Trophoblast cell (in vitro differentiated cells and primary cell): ENCODE measurements around the gene DCUN1D5.
"Not testable (repeated sequence)": the region's sequence is repeated elsewhere in the genome, so short reads cannot be mapped to it uniquely, and the experiment has no call there.

Source experiments
- DNase-seq, 2 donors: peaks; one replicate each; pipeline ENCODE4 v3.0.0-alpha.2; 2016
- H2AFZ ChIP-seq: 2 replicates; pipeline ENCODE4 v1.6.1; 2013; ENCODE audit warnings: low read length, moderate library complexity, mild to moderate bottlenecking; ENCODE audit not compliant: insufficient read depth, poor library complexity
- H2AK5ac ChIP-seq: 2 replicates; pipeline ENCODE4 v1.6.1; 2013; ENCODE audit warnings: mild to moderate bottlenecking, low read length
- H2BK120ac ChIP-seq: 2 replicates; pipeline ENCODE4 v1.6.1; 2013; ENCODE audit warnings: low read length, mild to moderate bottlenecking, moderate library complexity; ENCODE audit not compliant: insufficient read depth, poor library complexity
- H2BK12ac ChIP-seq: 2 replicates; pipeline ENCODE4 v1.6.1; 2013; ENCODE audit warnings: mild to moderate bottlenecking, low read length, moderate library complexity
- H2BK5ac ChIP-seq: 2 replicates; pipeline ENCODE4 v1.6.1; 2013; ENCODE audit warnings: low read length, low read depth, moderate library complexity, mild to moderate bottlenecking; ENCODE audit not compliant: poor library complexity
- H3K14ac ChIP-seq: 2 replicates; pipeline ENCODE4 v1.6.1; 2013; ENCODE audit warnings: mild to moderate bottlenecking, low read length
- H3K18ac ChIP-seq: 2 replicates; pipeline ENCODE4 v1.6.1; 2013; ENCODE audit warnings: mild to moderate bottlenecking, low read length
- H3K23ac ChIP-seq: 2 replicates; pipeline ENCODE4 v1.6.1; 2013; ENCODE audit warnings: low read length
- H3K27ac ChIP-seq: 2 replicates; pipeline ENCODE4 v1.5.1; 2013; ENCODE audit warnings: low read depth, mild to moderate bottlenecking, inconsistent platforms, low read length, moderate library complexity
- H3K27me3 ChIP-seq: 2 replicates; pipeline ENCODE4 v1.6.1; 2013; ENCODE audit warnings: inconsistent platforms, mild to moderate bottlenecking, low read length, moderate library complexity; ENCODE audit not compliant: insufficient read depth
- H3K36me3 ChIP-seq, 2 experiments: 1 replicate in 1 of 2; 2 replicates in 1 of 2; pipeline ENCODE4 v1.6.1; 2013; ENCODE audit warnings: low read length in 2 of 2, mild to moderate bottlenecking in 2 of 2, moderate library complexity in 1 of 2; ENCODE audit not compliant: insufficient read depth in 2 of 2, control insufficient read depth in 1 of 2
- H3K4ac ChIP-seq: 2 replicates; pipeline ENCODE4 v1.6.1; 2013; ENCODE audit warnings: low read depth, mild to moderate bottlenecking, low read length, moderate library complexity
- H3K4me1 ChIP-seq, 2 experiments: 1 replicate in 1 of 2; 2 replicates in 1 of 2; pipeline ENCODE4 v1.6.1; 2013; ENCODE audit warnings: low read length in 2 of 2, mild to moderate bottlenecking in 2 of 2, moderate library complexity in 1 of 2; ENCODE audit not compliant: insufficient read depth in 2 of 2, control insufficient read depth in 1 of 2
- H3K4me2 ChIP-seq: 2 replicates; pipeline ENCODE4 v1.6.1; 2013; ENCODE audit warnings: inconsistent platforms, mild to moderate bottlenecking, low read length, moderate library complexity
- H3K4me3 ChIP-seq: 2 replicates; pipeline ENCODE4 v1.5.1; 2013; ENCODE audit warnings: mild to moderate bottlenecking, low read depth, low read length, inconsistent platforms
- H3K79me1 ChIP-seq: one replicate; pipeline ENCODE4 v1.6.1; 2013; ENCODE audit warnings: low read length
- H3K79me2 ChIP-seq: 2 replicates; pipeline ENCODE4 v1.6.1; 2013; ENCODE audit warnings: low read length, mild to moderate bottlenecking; ENCODE audit not compliant: control insufficient read depth, insufficient read depth, poor library complexity
- H3K9ac ChIP-seq: 2 replicates; pipeline ENCODE4 v1.6.1; 2013; ENCODE audit warnings: mild to moderate bottlenecking, low read length
- H3K9me3 ChIP-seq: 2 replicates; pipeline ENCODE4 v1.6.1; 2013; ENCODE audit warnings: low read depth, mild to moderate bottlenecking, control low read depth, inconsistent platforms, low read length; ENCODE audit not compliant: insufficient read depth
- H4K12ac ChIP-seq: 2 replicates; pipeline ENCODE4 v1.6.1; 2013; ENCODE audit warnings: low read depth, mild to moderate bottlenecking, low read length, moderate library complexity
- H4K8ac ChIP-seq: 2 replicates; pipeline ENCODE4 v1.6.1; 2013; ENCODE audit warnings: low read depth, mild to moderate bottlenecking, low read length, moderate library complexity
- H4K91ac ChIP-seq: one replicate; pipeline ENCODE4 v1.6.1; 2013; ENCODE audit warnings: low read depth, mild to moderate bottlenecking, low read length, moderate library complexity
- WGBS: extraction: QIAGEN DNeasy Blood & Tissue Kit; methylation state at CpG from one replicate; pipeline ENCODE4 v1.1.7; 2013; ENCODE audit warnings: missing lambda C conversion rate; ENCODE audit not compliant: insufficient read length, insufficient coverage; ENCODE audit errors: extremely low coverage; 5-methylcytosine and 5-hydroxymethylcytosine counted together

DCUN1D5 gene

GRCh38 chr11:103028304-103029020 lies 63.5 kb downstream of the DCUN1D5 start:
- not testable (repeated sequence) for H2BK120ac ChIP-seq, DNase-seq, H4K12ac ChIP-seq, H3K9me3 ChIP-seq, H3K23ac ChIP-seq, H2AFZ ChIP-seq, H3K4me2 ChIP-seq, H4K91ac ChIP-seq, H2BK12ac ChIP-seq, H3K36me3 ChIP-seq, H3K18ac ChIP-seq, H3K4me3 ChIP-seq, H3K79me1 ChIP-seq, H2AK5ac ChIP-seq, H4K8ac ChIP-seq, H3K27ac ChIP-seq, H3K14ac ChIP-seq, H3K4ac ChIP-seq, H3K27me3 ChIP-seq, H3K4me1 ChIP-seq, H2BK5ac ChIP-seq, H3K9ac ChIP-seq, H3K79me2 ChIP-seq
- no CpG with 5 or more reads among the region's 7 CpGs for WGBS

- Histone ChIP-seq H3K23ac (no peak overlapping the region), H4K8ac (no peak overlapping the region), H3K18ac (no peak overlapping the region), H3K79me2 (no peaks in the 10 kb centered on the region), H3K27ac (no peak overlapping the region), H2AK5ac (no peak overlapping the region), H4K12ac (no peak overlapping the region), H2BK120ac (no peak overlapping the region), H4K91ac (no peak overlapping the region), H3K4me3 (no peak overlapping the region), H3K4ac (no peak overlapping the region), H3K9ac (no peak overlapping the region), H3K4me2 (no peak overlapping the region), H3K9me3 (no peaks in the 10 kb centered on the region), H2BK12ac (no peak overlapping the region), H3K27me3 (no peaks in the 10 kb centered on the region), H2BK5ac (no peak overlapping the region), H2AFZ (no peak overlapping the region), H3K14ac (no peak overlapping the region), H3K36me3 (no peaks in the 10 kb centered on the region), H3K79me1 (no peaks in the 10 kb centered on the region), H3K4me1 (no peaks in the 10 kb centered on the region)
- peak in 1 of 2 donors; percentile 22 for DNase-seq
- no CpG with 5 or more reads among the region's 3 CpGs for WGBS
Observed at GRCh38 chr11:103024086-103024485, 67.9 kb downstream of the DCUN1D5 start.

- Histone ChIP-seq H3K4ac (no peak overlapping the region), H3K9ac (no peak overlapping the region), H3K14ac (no peak overlapping the region), H3K27ac (no peak overlapping the region), H2BK120ac (no peak overlapping the region), H2AK5ac (no peak overlapping the region), H3K23ac (no peak overlapping the region), H2BK12ac (no peak overlapping the region), H3K27me3 (no peaks in the 10 kb centered on the region), H3K4me1 (no peaks in the 10 kb centered on the region), H4K8ac (no peak overlapping the region), H3K79me1 (no peaks in the 10 kb centered on the region), H3K79me2 (no peaks in the 10 kb centered on the region), H2AFZ (no peak overlapping the region), H2BK5ac (no peak overlapping the region), H3K9me3 (no peaks in the 10 kb centered on the region), H3K36me3 (no peaks in the 10 kb centered on the region), H3K4me2 (no peak overlapping the region), H4K91ac (no peak overlapping the region), H3K18ac (no peak overlapping the region), H3K4me3 (no peak overlapping the region), H4K12ac (no peak overlapping the region)
- WGBS = no CpG with 5 or more reads among the region's 1 CpG
- DNase-seq = no peak
Observed at GRCh38 chr11:103016031-103016430, 75.9 kb downstream of the DCUN1D5 start.

GRCh38 chr11:103013421-103013820 lies 78.5 kb downstream of the DCUN1D5 start:
- WGBS = no CpG with 5 or more reads among the region's 1 CpG
- Histone ChIP-seq H3K14ac (no peak overlapping the region), H3K9ac (no peak overlapping the region), H3K4me1 (no peaks in the 10 kb centered on the region), H4K8ac (no peak overlapping the region), H3K4me2 (no peak overlapping the region), H3K27me3 (no peaks in the 10 kb centered on the region), H3K4me3 (no peak overlapping the region), H4K91ac (no peak overlapping the region), H2AK5ac (no peak overlapping the region), H3K9me3 (peaks cover 5% of the 10 kb centered on the region), H2BK5ac (no peak overlapping the region), H3K79me2 (no peaks in the 10 kb centered on the region), H3K27ac (no peak overlapping the region), H3K79me1 (no peaks in the 10 kb centered on the region), H4K12ac (no peak overlapping the region), H2BK12ac (no peak overlapping the region), H3K36me3 (no peaks in the 10 kb centered on the region), H3K23ac (no peak overlapping the region), H3K4ac (no peak overlapping the region), H2BK120ac (no peak overlapping the region), H2AFZ (no peak overlapping the region), H3K18ac (no peak overlapping the region)
- no peak for DNase-seq
